HepG2 (cell line): Measurements from ENCODE around the gene NEURL1. TPM values are rescaled to one million over a fixed set of nuclear protein-coding genes. Genes with fewer than 3 reads are reported as not detected.

ENCODE experiments used
- ATAC-seq: fragments of 200-7000 bp; cut with Tn5 transposase; 3 replicates; pipeline ENCODE4 v1.9.1; 2020; ENCODE audit warnings: mild to moderate bottlenecking, moderate library complexity
- BruUV-seq: library from RNA; stranded (reverse); fragments of 400-500 nt; replicated peaks from 2 replicates; lab custom pipeline; 2021; lab: Mats Ljungman, UMichigan
- CTCF ChIA-PET: fragments of 300-600 bp; formaldehyde crosslinking; extraction: SDS; loops from one replicate; lab custom pipeline; 2021; ENCODE audit warnings: low total read pairs, inconsistent platforms, low intra/inter-chr PET ratio; lab: Yijun Ruan, JAX
- POLR2A ChIA-PET: fragments of 350-600 bp; sonication (Branson Sonifier 250); formaldehyde crosslinking; loops from one replicate; lab custom pipeline; 2020; ENCODE audit warnings: antibody characterized with exemption, inconsistent platforms; lab: Yijun Ruan, JAX
- DNase-seq: peaks from one replicate; pipeline ENCODE4 v3.0.0-alpha.2; 2015; ENCODE audit warnings: low spot score
- FAIRE-seq: peaks from 3 replicates; lab custom pipeline; 2011; peaks lifted over from hg19 to GRCh38; lab: Jason Lieb, UNC
- H2AFZ ChIP-seq: one replicate; pipeline ENCODE4 v1.6.1; 2011; ENCODE audit warnings: low read length, inconsistent platforms
- H3K27ac ChIP-seq: fragments of 300-600 bp; 3 replicates; pipeline ENCODE4 v1.8.0; 2011; ENCODE audit warnings: mixed run types, mild to moderate bottlenecking, mixed read lengths, low read length, inconsistent platforms; ENCODE audit not compliant: insufficient read depth; ENCODE audit errors: extremely low read length
- H3K27me3 ChIP-seq, 2 experiments: fragments of 200-600 bp in 1 of 2; 2 replicates in 1 of 2; 3 replicates in 1 of 2; pipeline versions ENCODE4 v1.6.0 to v1.8.0; 2011; ENCODE audit warnings: low read length in 2 of 2, mild to moderate bottlenecking in 2 of 2, moderate library complexity in 2 of 2, inconsistent platforms in 1 of 2; ENCODE audit not compliant: insufficient read depth in 2 of 2, control insufficient read depth in 1 of 2
- H3K36me3 ChIP-seq, 2 experiments: fragments of 200-600 bp in 1 of 2; replicated peaks in 1 of 2; 2 replicates in 1 of 2; 3 replicates in 1 of 2; pipeline versions ENCODE4 v1.5.1 to v1.8.0; 2011; ENCODE audit warnings: low read length in 2 of 2, inconsistent platforms in 1 of 2; ENCODE audit not compliant: insufficient read depth in 2 of 2, control insufficient read depth in 1 of 2
- H3K4me1 ChIP-seq: 2 replicates; pipeline ENCODE4 v1.5.1; 2012; ENCODE audit warnings: low read length, inconsistent platforms; ENCODE audit not compliant: insufficient read depth
- H3K4me2 ChIP-seq: 2 replicates; pipeline ENCODE4 v1.6.0; 2011; ENCODE audit warnings: low read depth, low read length, inconsistent platforms
- H3K4me3 ChIP-seq, 3 experiments: fragments of 200-600 bp in 1 of 3; sonication (generic), shearing (Covaris generic) in 1 of 3; replicated peaks in 1 of 3; 2 replicates each; pipeline ENCODE4 v1.5.1; 2011 to 2016; ENCODE audit warnings: low read length in 3 of 3, inconsistent platforms in 2 of 3, low read depth in 2 of 3, mild to moderate bottlenecking in 2 of 3, control low read depth in 1 of 3, mixed read lengths in 1 of 3; ENCODE audit not compliant: insufficient read depth in 1 of 3
- H3K79me2 ChIP-seq: one replicate; pipeline ENCODE4 v1.6.1; 2011; ENCODE audit warnings: low read length, inconsistent platforms; ENCODE audit not compliant: insufficient read depth
- H3K9ac ChIP-seq: 2 replicates; pipeline ENCODE4 v1.6.0; 2011; ENCODE audit warnings: mild to moderate bottlenecking, low read depth, low read length, inconsistent platforms; ENCODE audit not compliant: insufficient read depth
- H3K9me3 ChIP-seq: 2 replicates; pipeline ENCODE4 v1.5.1; 2012; ENCODE audit warnings: mild to moderate bottlenecking, low read length
- H4K20me1 ChIP-seq: 2 replicates; pipeline ENCODE4 v1.6.0; 2011; ENCODE audit warnings: inconsistent platforms, mild to moderate bottlenecking, low read length, moderate library complexity; ENCODE audit not compliant: insufficient read depth
- RBM22 ChIP-seq: fragments of 200-400 bp; formaldehyde crosslinking; optimal IDR thresholded peaks from 2 replicates; pipeline ENCODE3; 2017; ENCODE audit warnings: mild to moderate bottlenecking, low read length, moderate library complexity
- ZBTB8A ChIP-seq: sonication (generic); formaldehyde crosslinking; IDR thresholded peaks from 2 replicates; pipeline ENCODE4 v1.4.0; 2020; ENCODE audit warnings: mild to moderate bottlenecking, low read depth, missing genetic modification reagents, borderline replicate concordance
- ZNF207 ChIP-seq: fragments of 450-650 bp; IDR thresholded peaks from 2 replicates; pipeline ENCODE4 v1.6.1; 2016; ENCODE audit warnings: antibody characterized with exemption, borderline replicate concordance
- ZNF768 ChIP-seq: sonication (generic); formaldehyde crosslinking; IDR thresholded peaks from 2 replicates; pipeline ENCODE4 v1.4.0; 2020; ENCODE audit warnings: missing genetic modification reagents
- ZNF792 ChIP-seq: IDR thresholded peaks from 2 replicates; pipeline ENCODE4 v1.6.1; 2016
- WGBS: methylation state at CpG from one replicate; pipeline ENCODE4 v1.1.6; 2017; ENCODE audit warnings: low lambda C conversion rate; 5-methylcytosine and 5-hydroxymethylcytosine counted together
- in situ Hi-C: cut with HindIII; loops from 2 replicates; pipeline ENCODE4 v1.10.0; 2017; ENCODE audit warnings: low pct_unique_long_range_greater_than_20kb; ENCODE audit not compliant: extremely low pct_ligation_motif_present
- intact Hi-C: fragments of 100-400 bp; cut with micrococcal nuclease; formaldehyde crosslinking; loops from one replicate; pipeline ENCODE4 v1.10.0; 2022; ENCODE audit not compliant: unreplicated experiment
- polyA plus RNA-seq, 8 experiments: library from polyadenylated mRNA; depleted of rRNA in 3 of 8; stranded (reverse) in 7 of 8; unstranded in 1 of 8; fragments of >200 nt; fragmentation: Illumina TruSeq in 4 of 8; extraction: Trizol in 4 of 8; gene quantifications; 2 replicates each; pipeline versions ENCODE4 v1.2.1 to v1.2.3, GENCODE V29; 2011 to 2016; ENCODE audit warnings: low read depth in 4 of 8, missing spikeins in 1 of 8, mixed read lengths in 1 of 8; ENCODE audit not compliant: insufficient read depth in 1 of 8
- total RNA-seq, 5 experiments: library from RNA; depleted of rRNA; stranded (reverse); fragments of >200 nt; fragmentation: Illumina TruSeq; extraction: Trizol; gene quantifications; 2 replicates each; pipeline ENCODE4 v1.2.3, GENCODE V29; 2016; ENCODE audit warnings: low read depth in 1 of 5

The NEURL1 gene
- total and polyA plus RNA-seq, 2 of the 13 experiments (the other 11 are each of a cell fraction or from before 2014, with no cell fraction given), result not detected

DNA sequence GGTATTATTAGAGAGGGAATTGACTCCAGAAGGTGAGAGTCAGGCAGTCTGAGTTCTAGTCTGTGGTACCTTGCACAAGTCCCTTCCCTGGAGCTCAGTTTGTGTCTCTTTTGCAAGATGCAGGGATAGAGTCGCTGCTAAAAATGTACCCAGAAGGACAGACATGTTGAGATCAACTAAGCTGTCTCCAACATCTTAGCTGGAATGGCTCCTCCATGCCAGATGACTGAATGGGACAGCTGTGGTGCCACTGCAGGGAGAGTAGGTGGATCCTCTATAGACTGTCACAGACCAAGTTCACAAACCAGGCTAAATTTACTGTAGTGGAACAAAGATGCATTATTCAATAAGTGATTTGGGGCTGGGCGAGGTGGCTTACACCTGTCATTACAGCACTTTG, 120.1 kb downstream of the NEURL1 start:
- in situ Hi-C loops, result no loop called here
- H2AFZ ChIP-seq, result no peak overlapping the region
- H3K9ac ChIP-seq, result no peak overlapping the region
- DNase-seq (no peak), ATAC-seq (no peak), FAIRE-seq (no peak)
- 97% methylated on average over 2 of the region's 2 CpGs for WGBS
- no TSS peak for BruUV-seq
- no peak overlapping the region for H3K4me2 ChIP-seq
- H3K79me2 ChIP-seq, result no peaks in the 10 kb centered on the region
- H3K27me3 ChIP-seq, result no peaks in the 10 kb centered on the region
- H4K20me1 ChIP-seq, result peaks cover 2% of the 10 kb centered on the region; the same call in 1 of the 2 replicates
- POLR2A ChIA-PET, result no interaction called here
- intact Hi-C loops, result no loop called here
- no peaks in the 10 kb centered on the region for H3K4me1 ChIP-seq
- H3K27ac ChIP-seq, result no peak overlapping the region
- TF ChIP-seq ZNF207 (no peak), ZNF768 (no peak)
- TF ChIP-seq, all 625 proteins: peak for 0
- H3K4me3 ChIP-seq, result no peak overlapping the region
- peaks cover 35 to 82% of the 10 kb centered on the region in 2 experiments for H3K36me3 ChIP-seq
- H3K9me3 ChIP-seq, result no peaks in the 10 kb centered on the region
- CTCF ChIA-PET, result no interaction called here

DNA sequence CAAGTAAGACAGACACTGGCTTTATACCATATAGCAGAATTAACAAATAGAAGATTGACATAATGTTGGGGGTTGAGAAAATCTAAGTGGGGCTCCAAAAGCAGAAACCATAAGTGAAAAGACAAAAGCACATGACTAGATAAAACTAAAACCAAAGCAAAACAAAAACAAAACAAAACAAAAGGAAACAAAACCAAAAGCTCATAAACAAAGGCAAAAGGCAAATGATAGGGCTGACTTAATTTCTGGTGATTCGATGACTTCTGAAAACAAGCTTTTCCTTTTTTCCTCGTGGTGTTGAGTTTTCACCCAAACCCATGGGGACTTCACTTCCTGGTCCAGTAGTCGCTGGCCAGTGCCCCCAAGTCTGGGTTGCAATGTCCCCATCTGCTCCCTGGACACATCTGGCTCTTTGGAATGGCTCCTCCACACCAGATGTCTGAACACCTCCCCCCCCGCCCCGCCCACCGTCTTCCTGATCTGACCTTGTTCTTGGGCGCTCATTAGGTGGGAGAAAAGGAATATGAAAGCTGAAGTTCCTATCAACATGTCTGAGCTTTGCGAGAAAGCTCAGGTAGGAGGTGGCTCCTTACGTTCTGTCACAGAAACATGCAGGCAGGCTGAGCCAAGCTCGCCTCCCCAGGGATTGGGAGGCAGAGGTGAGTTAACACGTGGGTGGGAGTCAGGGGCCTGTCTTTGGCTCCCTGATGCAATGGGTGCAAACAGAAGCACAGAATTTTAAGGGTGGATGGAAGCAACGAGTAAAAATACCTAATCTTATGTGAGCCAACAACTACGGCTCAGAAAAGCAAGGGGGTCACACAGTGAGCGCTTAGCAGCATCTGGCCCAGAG, 121.0 kb downstream of the NEURL1 start:
- Histone ChIP-seq H3K36me3 (peaks cover 35 to 86% of the 10 kb centered on the region in 2 experiments), H3K4me1 (no peaks in the 10 kb centered on the region), H3K9me3 (no peaks in the 10 kb centered on the region), H3K27ac (no peak overlapping the region), H3K9ac (no peak overlapping the region), H3K27me3 (no peaks in the 10 kb centered on the region)
- ChIA-PET CTCF (no interaction called here), POLR2A (no interaction called here)
- 95% methylated on average over 14 of the region's 14 CpGs for WGBS
- TF ChIP-seq ZBTB8A (no peak), ZNF792 (CRISPR knock-in tag) (no peak), RBM22 (peak; percentile 52)
- TF ChIP-seq, all 625 proteins: peak for 1
- no peaks in the 10 kb centered on the region for H3K79me2 ChIP-seq
- no peak overlapping the region for H3K4me2 ChIP-seq
- no peak overlapping the region for H2AFZ ChIP-seq
- BruUV-seq, result no TSS peak
- no peak for FAIRE-seq
- in situ Hi-C loops, result no loop called here
- no peak for DNase-seq
- no peak overlapping the region for H3K4me3 ChIP-seq
- intact Hi-C loops, result no loop called here
- peaks cover 2% of the 10 kb centered on the region; the same call in 1 of the 2 replicates for H4K20me1 ChIP-seq
- ATAC-seq, result no peak
